Mammary epithelial cell (primary cell): Measurements from ENCODE around the gene LRRK2.

Experiments used
- EZH2 ChIP-seq: IDR thresholded peaks from 2 replicates; pipeline ENCODE4 v1.6.1; 2012; ENCODE audit warnings: low read length, inconsistent platforms, borderline replicate concordance
- TF ChIP-seq, protein P1 (sequence below), 2 donors: IDR thresholded peaks in 1 of 2; conservative IDR thresholded peaks in 1 of 2; 2 replicates each; pipeline ENCODE4 v1.5.1; 2011 to 2012; ENCODE audit warnings: inconsistent platforms in 2 of 2, low read length in 2 of 2, mild to moderate bottlenecking in 2 of 2, control low read depth in 1 of 2, low read depth in 1 of 2; ENCODE audit not compliant: insufficient read depth in 1 of 2; ENCODE audit errors: extremely low read depth in 1 of 2

DNA sequence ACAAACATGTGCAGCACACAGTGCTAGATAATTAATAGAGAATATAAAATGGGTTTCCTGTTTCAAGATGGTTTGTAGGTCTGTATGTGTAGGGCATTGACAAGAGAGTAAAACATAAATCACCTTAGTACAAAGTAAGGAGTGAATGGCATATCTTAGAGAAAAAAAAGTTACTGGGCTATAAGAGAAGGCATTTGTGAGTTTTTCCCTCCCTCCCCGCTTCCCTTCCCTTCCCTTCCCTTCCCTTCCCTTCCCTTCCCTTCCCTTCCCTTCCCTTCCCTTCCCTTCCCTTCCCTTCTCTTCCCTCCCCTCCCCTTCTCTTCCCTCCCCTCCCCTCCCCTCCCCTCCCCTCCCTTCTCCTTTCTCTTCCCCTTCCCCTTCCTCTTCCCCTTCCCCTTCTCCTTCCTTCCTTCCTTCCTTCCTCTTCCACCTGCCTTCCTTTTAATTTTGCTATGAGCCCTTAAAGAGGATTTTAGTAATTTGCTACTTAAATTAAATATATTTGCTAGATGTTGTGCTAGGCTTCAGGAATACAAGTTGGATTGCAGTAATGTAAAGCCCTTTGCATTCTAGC, 57.1 kb downstream of the LRRK2 start:
- TF ChIP-seq, protein P1, sequence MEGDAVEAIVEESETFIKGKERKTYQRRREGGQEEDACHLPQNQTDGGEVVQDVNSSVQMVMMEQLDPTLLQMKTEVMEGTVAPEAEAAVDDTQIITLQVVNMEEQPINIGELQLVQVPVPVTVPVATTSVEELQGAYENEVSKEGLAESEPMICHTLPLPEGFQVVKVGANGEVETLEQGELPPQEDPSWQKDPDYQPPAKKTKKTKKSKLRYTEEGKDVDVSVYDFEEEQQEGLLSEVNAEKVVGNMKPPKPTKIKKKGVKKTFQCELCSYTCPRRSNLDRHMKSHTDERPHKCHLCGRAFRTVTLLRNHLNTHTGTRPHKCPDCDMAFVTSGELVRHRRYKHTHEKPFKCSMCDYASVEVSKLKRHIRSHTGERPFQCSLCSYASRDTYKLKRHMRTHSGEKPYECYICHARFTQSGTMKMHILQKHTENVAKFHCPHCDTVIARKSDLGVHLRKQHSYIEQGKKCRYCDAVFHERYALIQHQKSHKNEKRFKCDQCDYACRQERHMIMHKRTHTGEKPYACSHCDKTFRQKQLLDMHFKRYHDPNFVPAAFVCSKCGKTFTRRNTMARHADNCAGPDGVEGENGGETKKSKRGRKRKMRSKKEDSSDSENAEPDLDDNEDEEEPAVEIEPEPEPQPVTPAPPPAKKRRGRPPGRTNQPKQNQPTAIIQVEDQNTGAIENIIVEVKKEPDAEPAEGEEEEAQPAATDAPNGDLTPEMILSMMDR (conservative IDR thresholded peaks at IDR 0.05 in 1 of 2, IDR thresholded peaks at IDR 0.05 in 1 of 2; ENCODE audit: extremely low read depth in 1 of 2, insufficient read depth in 1 of 2, low read depth in 1 of 2, low read length in 2 of 2) = no peak
- no peak for TF ChIP-seq EZH2
